NCI-H146 (cell line): ENCODE results near the gene KCNK10.

Source experiments
- DNase-seq: peaks from one replicate; lab custom pipeline; 2025; lab: John Stamatoyannopoulos, UW

The KCNK10 gene

GRCh38 chr14:88185843-88186242 lies 137.2 kb downstream of the KCNK10 start:
- DNase-seq, result no peak

GRCh38 chr14:88184956-88185355 lies 138.1 kb downstream of the KCNK10 start:
- no peak for DNase-seq

GRCh38 chr14:88181072-88181471 lies 142.0 kb downstream of the KCNK10 start:
- no peak for DNase-seq

GRCh38 chr14:88179716-88180115 lies 143.4 kb downstream of the KCNK10 start:
- no peak for DNase-seq

- no peak for DNase-seq
Measured at GRCh38 chr14:88170333-88170732, 152.7 kb downstream of the KCNK10 start.

GRCh38 chr14:88168498-88169165 lies 154.4 kb downstream of the KCNK10 start:
- DNase-seq, result no peak

GRCh38 chr14:88168025-88168424 lies 155.0 kb downstream of the KCNK10 start:
- no peak for DNase-seq

GRCh38 chr14:88166616-88167015 lies 156.5 kb downstream of the KCNK10 start:
- DNase-seq, result no peak

- no peak for DNase-seq
Measured at GRCh38 chr14:88164906-88165534, 158.0 kb downstream of the KCNK10 start.

GRCh38 chr14:88163731-88164255 lies 159.3 kb downstream of the KCNK10 start:
- no peak for DNase-seq

- DNase-seq, result peak; percentile 45
Measured at GRCh38 chr14:88156127-88156526, 166.9 kb downstream of the KCNK10 start.

GRCh38 chr14:88154926-88155325 lies 168.1 kb downstream of the KCNK10 start:
- DNase-seq, result no peak

- DNase-seq, result no peak
Measured at GRCh38 chr14:88154321-88154720, 168.7 kb downstream of the KCNK10 start.

- DNase-seq, result no peak
Measured at GRCh38 chr14:88146881-88147649, 176.0 kb downstream of the KCNK10 start.

- no peak for DNase-seq
Measured at GRCh38 chr14:88143810-88144209, 179.3 kb downstream of the KCNK10 start.

- DNase-seq, result no peak
Measured at GRCh38 chr14:88142997-88143396, 180.1 kb downstream of the KCNK10 start.

- DNase-seq, result no peak
Measured at GRCh38 chr14:88140874-88141273, 182.2 kb downstream of the KCNK10 start.

GRCh38 chr14:88137327-88137726 lies 185.7 kb downstream of the KCNK10 start:
- DNase-seq, result no peak
